ENCODE data around the gene NME3. TPM values are rescaled to one million over a fixed set of nuclear protein-coding genes. Genes with fewer than 3 reads are reported as not detected.

Gene NME3
- total and polyA plus RNA-seq, 2 of the 4 experiments (the other 2 are of a cell fraction), result 12.7 to 41.2 TPM

DNA sequence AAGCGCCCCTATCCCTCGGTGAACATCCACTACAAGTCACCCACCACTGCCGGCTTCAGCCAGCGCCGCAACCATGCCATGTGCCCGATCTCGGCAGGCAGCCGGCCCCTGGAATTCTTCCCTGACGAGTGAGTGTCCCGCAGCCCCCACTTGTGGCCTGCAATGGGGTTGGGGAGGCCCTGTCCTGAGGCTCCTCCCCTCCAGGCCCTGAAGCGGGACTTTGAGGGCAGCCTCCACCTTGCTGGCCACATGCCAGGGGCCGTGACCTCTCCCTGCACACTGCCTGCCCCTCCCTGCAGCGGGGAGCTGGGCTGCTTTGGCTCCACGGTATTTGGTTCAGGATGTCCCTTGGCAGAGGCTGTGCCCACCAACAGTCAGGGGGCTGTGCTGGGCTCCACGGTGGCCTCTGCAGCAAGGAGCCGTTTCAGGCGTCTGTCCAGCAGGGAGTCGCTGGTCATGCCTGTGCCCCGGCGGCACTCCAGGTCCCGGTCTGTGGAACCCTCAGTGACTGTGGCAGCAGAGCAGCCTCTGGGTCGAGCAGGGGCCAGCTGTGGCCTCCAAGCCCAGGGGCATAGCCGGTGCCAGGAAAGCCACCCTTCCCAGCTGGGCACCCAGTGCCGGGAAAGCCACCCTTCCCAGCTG, 8.3 kb downstream of the NME3 start:
- H4K20me1 ChIP-seq (ENCODE audit: insufficient read depth, low read length), result no peaks in the 10 kb centered on the region; the same call in 1 of the 2 replicates
- no peak overlapping the region for H3K23ac ChIP-seq (ENCODE audit: low read depth, low read length)
- no peak overlapping the region for H3K14ac ChIP-seq (replicated peaks; ENCODE audit: low read depth, low read length)
- H3K27ac ChIP-seq (ENCODE audit: insufficient read depth, low read length), result no peak overlapping the region
- dilution Hi-C loops (cut with HindIII; ENCODE audit: low sequenced_read_pairs, unreplicated experiment), result no loop called here
- no peak overlapping the region for H2BK20ac ChIP-seq (ENCODE audit: low read depth, low read length)
- in situ Hi-C loops (cut with MboI; ENCODE audit: low sequenced_read_pairs), result loop anchor here (5.0 kb wide), 1 partner anchor 51 kb away; no protein-coding TSS in a partner anchor
- intact Hi-C loops (cut with micrococcal nuclease), result no loop called here
- no peak overlapping the region for H4K8ac ChIP-seq (ENCODE audit: low read depth in 2 of 2, low read length in 2 of 2)
- H3K79me1 ChIP-seq (ENCODE audit: low read depth in 1 of 2, low read length in 2 of 2), result no peaks in the 10 kb centered on the region
- H3K36me3 ChIP-seq (ENCODE audit: control insufficient read depth, insufficient read depth, low read length), result peaks cover 82% of the 10 kb centered on the region
- no peak overlapping the region for H3K4ac ChIP-seq (ENCODE audit: low read depth, low read length)
- TF ChIP-seq SMC3 (IDR thresholded peaks at IDR 0.05; ENCODE audit: low read depth, low read length) (no peak), BHLHE40 (IDR thresholded peaks at IDR 0.05; ENCODE audit: low read depth, low read length) (no peak), CEBPB (IDR thresholded peaks at IDR 0.05; ENCODE audit: low read depth, low read length) (no peak), FOS (IDR thresholded peaks at IDR 0.05; ENCODE audit: low read depth, low read length) (no peak), MAZ (IDR thresholded peaks at IDR 0.05; ENCODE audit: borderline replicate concordance, low read depth, low read length) (no peak), POLR2A (IDR thresholded peaks at IDR 0.05; ENCODE audit: low read depth, low read length) (no peak), CTCF (conservative IDR thresholded peaks at IDR 0.05; ENCODE audit: low read depth, low read length) (no peak), MAFK (IDR thresholded peaks at IDR 0.05; ENCODE audit: low read depth, low read length) (no peak), MXI1 (IDR thresholded peaks at IDR 0.05; ENCODE audit: borderline replicate concordance, low read depth, low read length) (no peak), RCOR1 (IDR thresholded peaks at IDR 0.05; ENCODE audit: insufficient replicate concordance, low read length) (no peak), CHD1 (IDR thresholded peaks at IDR 0.05; ENCODE audit: low read depth, low read length) (no peak)
- TF ChIP-seq, protein P1, sequence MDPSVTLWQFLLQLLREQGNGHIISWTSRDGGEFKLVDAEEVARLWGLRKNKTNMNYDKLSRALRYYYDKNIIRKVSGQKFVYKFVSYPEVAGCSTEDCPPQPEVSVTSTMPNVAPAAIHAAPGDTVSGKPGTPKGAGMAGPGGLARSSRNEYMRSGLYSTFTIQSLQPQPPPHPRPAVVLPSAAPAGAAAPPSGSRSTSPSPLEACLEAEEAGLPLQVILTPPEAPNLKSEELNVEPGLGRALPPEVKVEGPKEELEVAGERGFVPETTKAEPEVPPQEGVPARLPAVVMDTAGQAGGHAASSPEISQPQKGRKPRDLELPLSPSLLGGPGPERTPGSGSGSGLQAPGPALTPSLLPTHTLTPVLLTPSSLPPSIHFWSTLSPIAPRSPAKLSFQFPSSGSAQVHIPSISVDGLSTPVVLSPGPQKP (IDR thresholded peaks at IDR 0.05; ENCODE audit: borderline replicate concordance, low read depth, low read length), result no peak
- TF ChIP-seq, protein P2, sequence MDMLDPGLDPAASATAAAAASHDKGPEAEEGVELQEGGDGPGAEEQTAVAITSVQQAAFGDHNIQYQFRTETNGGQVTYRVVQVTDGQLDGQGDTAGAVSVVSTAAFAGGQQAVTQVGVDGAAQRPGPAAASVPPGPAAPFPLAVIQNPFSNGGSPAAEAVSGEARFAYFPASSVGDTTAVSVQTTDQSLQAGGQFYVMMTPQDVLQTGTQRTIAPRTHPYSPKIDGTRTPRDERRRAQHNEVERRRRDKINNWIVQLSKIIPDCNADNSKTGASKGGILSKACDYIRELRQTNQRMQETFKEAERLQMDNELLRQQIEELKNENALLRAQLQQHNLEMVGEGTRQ (IDR thresholded peaks at IDR 0.05; ENCODE audit: low read depth, low read length), result no peak
- no peak overlapping the region for H2BK120ac ChIP-seq (ENCODE audit: low read depth, low read length)
- H4K5ac ChIP-seq (ENCODE audit: low read depth, low read length), result no peak overlapping the region
- H3K56ac ChIP-seq (ENCODE audit: extremely low read depth, insufficient read depth, low read length), result no peak overlapping the region
- H2AK5ac ChIP-seq (ENCODE audit: low read depth, low read length), result no peak overlapping the region
- H3K9ac ChIP-seq (ENCODE audit: low read depth, low read length), result no peak overlapping the region
- no peaks in the 10 kb centered on the region for H3K9me1 ChIP-seq (ENCODE audit: insufficient read depth, low read length)
- no peaks in the 10 kb centered on the region for H3K9me3 ChIP-seq (ENCODE audit: control insufficient read depth, insufficient read depth, low read length)
- H2AK9ac ChIP-seq (replicated peaks; ENCODE audit: low read depth, low read length, poor library complexity), result no peak overlapping the region
- POLR2A ChIA-PET (ENCODE audit: unreplicated experiment), result no interaction called here
- H2AFZ ChIP-seq (replicated peaks; ENCODE audit: low read length, poor library complexity), result no peak overlapping the region
- H3K4me3 ChIP-seq (ENCODE audit: insufficient read depth, low read depth, low read length), result no peak overlapping the region
- DNase-seq, result no peak
- H3K27me3 ChIP-seq (ENCODE audit: control insufficient read depth, insufficient read depth, low read length), result no peaks in the 10 kb centered on the region
- no peak overlapping the region for H4K91ac ChIP-seq (ENCODE audit: insufficient read depth, low read depth, low read length)
- 94% methylated on average over 6 of the region's 24 CpGs; no CpG with 5 or more reads in 1 of the 2 experiments for WGBS, 2 experiments (ENCODE audit: extremely low coverage in 2 of 2, insufficient read length in 1 of 2)
- H3K4me1 ChIP-seq (ENCODE audit: control insufficient read depth, insufficient read depth, low read length), result no peaks in the 10 kb centered on the region
- ATAC-seq (ENCODE audit: low read depth), result no peak
- no TSS peak for BruUV-seq (replicated peaks)
- no peak overlapping the region for H2BK5ac ChIP-seq (ENCODE audit: low read depth, low read length, poor library complexity, severe bottlenecking)
- H2BK15ac ChIP-seq (ENCODE audit: low read depth, low read length), result no peak overlapping the region
- no peak overlapping the region for H3K18ac ChIP-seq (ENCODE audit: low read depth, low read length)
- H3K4me2 ChIP-seq (ENCODE audit: low read depth, low read length), result no peak overlapping the region
- CTCF ChIA-PET, result no interaction called here
